Stomach smooth muscle (tissue), 2 donors: ENCODE measurements around the gene CEP70.
"Not testable (repeated sequence)": the region's sequence is repeated elsewhere in the genome, so short reads cannot be mapped to it uniquely, and the experiment has no call there.

ENCODE experiments used
- H3K27ac ChIP-seq: one replicate; pipeline ENCODE4 v1.7.0; 2013; ENCODE audit warnings: mild to moderate bottlenecking, low read length, inconsistent platforms
- H3K27me3 ChIP-seq, 2 donors: one replicate each; pipeline ENCODE4 v1.7.0; 2013; ENCODE audit warnings: low read length in 2 of 2; ENCODE audit not compliant: insufficient read depth in 2 of 2, control insufficient read depth in 1 of 2
- H3K36me3 ChIP-seq, 2 donors: one replicate each; pipeline ENCODE4 v1.7.0; 2013; ENCODE audit warnings: low read length in 2 of 2; ENCODE audit not compliant: control insufficient read depth in 2 of 2, insufficient read depth in 2 of 2
- H3K4me1 ChIP-seq: one replicate; pipeline ENCODE4 v1.7.0; 2013; ENCODE audit warnings: low read length; ENCODE audit not compliant: control insufficient read depth, insufficient read depth
- H3K4me3 ChIP-seq, 2 donors: one replicate each; pipeline ENCODE4 v1.7.0; 2013; ENCODE audit warnings: low read length in 2 of 2
- H3K9ac ChIP-seq, 2 donors: one replicate each; pipeline ENCODE4 v1.7.0; 2013; ENCODE audit warnings: low read length in 2 of 2, mild to moderate bottlenecking in 1 of 2
- H3K9me3 ChIP-seq, 2 donors: one replicate each; pipeline ENCODE4 v1.7.0; 2013; ENCODE audit warnings: low read length in 2 of 2; ENCODE audit not compliant: control insufficient read depth in 2 of 2
- donor health status: healthy.
- donor health status: Pancreatic carcinoma.

The CEP70 gene

DNA sequence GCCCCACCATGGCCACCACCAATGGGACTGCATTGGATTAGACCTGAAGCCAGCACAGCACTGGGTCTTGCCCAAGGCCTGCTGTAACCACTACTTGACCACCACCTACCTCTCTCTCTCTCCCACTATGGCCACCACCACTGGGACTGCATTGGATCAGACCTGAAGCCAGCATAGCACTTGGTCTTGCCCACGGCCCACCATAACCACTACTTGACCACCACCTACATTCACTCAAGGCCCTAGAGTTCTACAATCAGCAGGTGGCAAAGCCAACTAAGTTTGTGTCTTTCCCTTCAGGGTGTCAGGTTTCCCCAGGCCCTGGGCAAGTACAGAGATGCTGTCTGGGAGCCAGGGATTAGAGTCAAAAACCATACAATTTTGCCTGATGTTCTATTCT lies 102.1 kb downstream of the CEP70 start:
- Histone ChIP-seq H3K27ac (no peak overlapping the region), H3K27me3 (no peaks in the 10 kb centered on the region), H3K9ac (no peak overlapping the region), H3K9me3 (peaks cover 0 to 3% of the 10 kb centered on the region in 2 donors), H3K36me3 (peaks cover 0 to 7% of the 10 kb centered on the region in 2 donors), H3K4me3 (no peak overlapping the region), H3K4me1 (no peaks in the 10 kb centered on the region)

DNA sequence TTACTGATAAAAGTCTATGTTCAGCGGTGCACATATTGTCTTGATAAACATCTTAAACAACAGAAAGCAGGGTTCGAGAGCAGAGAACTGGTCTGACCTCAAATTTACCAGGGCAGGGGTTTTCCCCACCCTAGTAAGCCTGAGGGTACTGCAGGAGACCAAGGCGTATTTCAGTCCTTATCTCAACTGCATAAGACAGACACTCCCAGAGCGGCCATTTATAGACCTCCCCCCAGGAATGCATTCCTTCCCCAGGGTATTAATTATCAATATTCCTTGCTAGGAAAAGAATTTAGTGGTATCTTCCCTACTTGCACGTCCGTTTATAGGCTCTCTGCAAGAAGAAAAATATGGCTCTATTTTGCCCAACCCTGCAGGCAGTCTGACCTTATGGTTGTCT lies 107.5 kb downstream of the CEP70 start:
- not testable (repeated sequence) for H3K36me3 ChIP-seq, H3K4me1 ChIP-seq, H3K9me3 ChIP-seq, H3K27me3 ChIP-seq, H3K27ac ChIP-seq, H3K9ac ChIP-seq, H3K4me3 ChIP-seq

DNA sequence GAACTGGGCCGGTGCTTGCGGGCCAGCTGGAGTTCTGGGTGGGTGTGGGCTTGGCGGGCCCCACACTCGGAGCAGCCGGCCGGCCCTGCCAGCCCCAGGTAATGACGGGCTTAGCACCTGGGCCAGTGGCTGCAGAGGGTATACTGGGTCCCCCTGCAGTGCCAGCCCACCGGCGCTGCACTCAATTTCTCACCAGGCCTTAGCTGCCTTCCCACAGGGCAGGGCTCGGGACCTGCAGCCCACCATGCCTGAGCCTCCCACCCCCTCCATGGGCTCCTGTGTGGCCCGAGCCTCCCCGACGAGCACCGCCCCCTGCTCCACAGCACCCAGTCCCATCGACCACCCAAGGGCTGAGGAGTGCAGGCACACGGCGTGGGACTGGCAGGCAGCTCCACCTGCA lies 109.4 kb downstream of the CEP70 start:
- not testable (repeated sequence) for H3K27me3 ChIP-seq, H3K9ac ChIP-seq, H3K4me1 ChIP-seq, H3K4me3 ChIP-seq, H3K27ac ChIP-seq, H3K9me3 ChIP-seq, H3K36me3 ChIP-seq

DNA sequence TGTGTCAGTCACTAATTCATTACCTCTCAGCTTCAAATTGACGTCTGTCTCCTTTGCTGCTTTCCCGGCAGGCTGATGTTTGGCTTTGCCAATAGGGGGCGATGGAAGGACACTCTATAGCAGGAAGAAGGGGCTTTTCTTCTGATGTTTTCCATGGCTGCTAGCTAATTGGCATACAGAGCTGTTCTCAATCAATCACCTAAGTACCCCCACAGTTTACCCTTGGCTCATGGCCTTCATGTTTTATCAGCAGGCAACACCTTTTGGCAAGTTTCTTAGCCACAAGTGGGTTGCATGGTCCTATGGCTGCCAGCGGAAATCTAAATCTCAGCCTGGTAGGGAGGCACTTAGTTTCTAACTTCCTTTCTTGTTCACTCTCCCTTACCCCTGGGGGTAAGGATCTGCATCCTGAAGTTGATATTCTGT lies 114.6 kb downstream of the CEP70 start:
- Histone ChIP-seq H3K4me1 (no peaks in the 10 kb centered on the region), H3K9ac (no peak overlapping the region), H3K27me3 (no peaks in the 10 kb centered on the region), H3K27ac (no peak overlapping the region), H3K4me3 (no peak overlapping the region), H3K9me3 (no peaks in the 10 kb centered on the region), H3K36me3 (peaks cover 0 to 2% of the 10 kb centered on the region in 2 donors)

DNA sequence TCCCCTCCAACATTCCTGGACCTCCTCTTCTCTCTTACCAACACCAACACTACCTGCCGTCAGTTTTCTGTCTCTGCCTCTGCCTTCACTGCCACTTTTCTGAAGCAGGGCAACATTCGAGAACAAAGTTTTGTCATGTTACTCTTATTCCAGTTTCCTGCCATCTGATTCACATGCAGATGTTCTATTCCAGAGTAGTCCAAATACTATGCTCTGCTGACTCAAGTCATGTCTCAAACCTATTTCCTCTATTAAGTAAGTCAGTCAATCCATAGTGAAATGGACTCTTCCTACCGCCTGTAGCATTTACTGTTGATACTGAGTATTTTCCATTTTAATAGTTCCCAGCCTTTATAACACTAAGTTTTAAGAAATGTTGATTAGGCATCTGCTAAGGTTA lies 116.3 kb downstream of the CEP70 start:
- no peaks in the 10 kb centered on the region for H3K27me3 ChIP-seq
- no peaks in the 10 kb centered on the region for H3K4me1 ChIP-seq
- H3K27ac ChIP-seq = no peak overlapping the region
- H3K36me3 ChIP-seq = peaks cover 0 to 2% of the 10 kb centered on the region in 2 donors
- H3K9me3 ChIP-seq = no peaks in the 10 kb centered on the region
- H3K4me3 ChIP-seq = no peak overlapping the region
- no peak overlapping the region for H3K9ac ChIP-seq

DNA sequence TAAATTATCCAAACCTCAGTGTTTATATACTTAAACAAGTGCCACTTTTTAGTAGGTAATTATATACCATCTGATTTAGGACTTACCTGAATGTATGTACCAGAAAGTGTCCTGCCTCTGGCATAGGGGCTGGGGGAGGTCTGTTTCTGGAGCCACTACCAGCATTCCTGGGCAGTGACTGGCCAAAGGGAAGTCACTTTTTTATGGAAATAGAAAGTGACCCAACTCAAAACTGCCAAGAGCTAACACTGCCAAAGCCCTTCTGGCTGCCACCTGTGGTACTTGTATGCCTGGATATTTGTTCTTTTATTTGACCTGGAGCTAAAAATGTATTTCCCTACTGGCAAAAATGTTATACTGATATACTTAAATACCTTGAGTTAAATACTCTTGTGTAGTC lies 116.9 kb downstream of the CEP70 start:
- Histone ChIP-seq H3K27ac (no peak overlapping the region), H3K36me3 (peaks cover 0 to 2% of the 10 kb centered on the region in 2 donors), H3K9me3 (no peaks in the 10 kb centered on the region), H3K9ac (no peak overlapping the region), H3K4me3 (no peak overlapping the region), H3K27me3 (no peaks in the 10 kb centered on the region), H3K4me1 (no peaks in the 10 kb centered on the region)

DNA sequence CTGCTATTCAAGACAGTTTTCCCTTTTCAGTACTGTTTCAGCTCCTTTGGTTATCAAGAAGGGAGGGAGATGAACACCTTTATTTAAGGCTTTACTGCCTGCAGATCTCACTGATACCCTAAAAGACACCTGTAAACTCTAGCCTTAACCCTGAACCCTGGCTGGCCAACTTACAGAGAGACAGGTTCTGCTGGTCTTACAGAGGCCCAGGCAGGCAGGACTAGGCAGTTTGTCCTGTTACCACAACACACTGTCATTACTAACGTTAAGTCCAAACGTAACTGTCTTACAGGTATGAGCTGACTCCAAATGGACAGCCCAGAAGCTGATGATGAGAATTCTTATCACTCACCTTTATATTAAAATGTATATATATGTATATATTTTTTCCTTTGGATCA lies 117.5 kb downstream of the CEP70 start:
- no peak overlapping the region for H3K27ac ChIP-seq
- no peak overlapping the region for H3K4me3 ChIP-seq
- H3K9ac ChIP-seq = no peak overlapping the region
- H3K36me3 ChIP-seq = peaks cover 0 to 2% of the 10 kb centered on the region in 2 donors
- H3K4me1 ChIP-seq = no peaks in the 10 kb centered on the region
- H3K9me3 ChIP-seq = no peaks in the 10 kb centered on the region
- H3K27me3 ChIP-seq = no peaks in the 10 kb centered on the region

DNA sequence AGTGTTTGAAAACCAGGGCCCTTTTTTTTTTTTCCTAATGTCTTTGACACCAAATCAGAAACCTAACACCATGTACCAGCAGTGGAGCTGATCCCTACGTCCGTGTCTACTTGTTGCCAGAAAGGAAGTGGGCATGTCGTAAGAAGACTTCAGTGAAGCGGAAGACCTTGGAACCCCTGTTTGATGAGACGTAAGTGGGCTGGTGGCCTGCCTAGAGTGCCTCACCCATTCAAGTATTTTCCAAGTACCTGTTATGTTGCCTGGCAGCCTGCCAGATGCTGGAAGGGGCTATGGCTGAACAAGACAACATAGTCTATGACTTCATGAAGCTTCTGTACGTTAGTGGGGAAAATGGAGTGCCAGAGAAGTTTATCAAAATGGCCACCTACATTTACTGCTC lies 119.9 kb downstream of the CEP70 start:
- H3K27me3 ChIP-seq = no peaks in the 10 kb centered on the region
- H3K9me3 ChIP-seq = no peaks in the 10 kb centered on the region
- no peak overlapping the region for H3K27ac ChIP-seq
- peaks cover 15% of the 10 kb centered on the region for H3K4me1 ChIP-seq
- H3K4me3 ChIP-seq = no peak overlapping the region
- H3K36me3 ChIP-seq = peaks cover 0 to 2% of the 10 kb centered on the region in 2 donors
- no peak overlapping the region for H3K9ac ChIP-seq

DNA sequence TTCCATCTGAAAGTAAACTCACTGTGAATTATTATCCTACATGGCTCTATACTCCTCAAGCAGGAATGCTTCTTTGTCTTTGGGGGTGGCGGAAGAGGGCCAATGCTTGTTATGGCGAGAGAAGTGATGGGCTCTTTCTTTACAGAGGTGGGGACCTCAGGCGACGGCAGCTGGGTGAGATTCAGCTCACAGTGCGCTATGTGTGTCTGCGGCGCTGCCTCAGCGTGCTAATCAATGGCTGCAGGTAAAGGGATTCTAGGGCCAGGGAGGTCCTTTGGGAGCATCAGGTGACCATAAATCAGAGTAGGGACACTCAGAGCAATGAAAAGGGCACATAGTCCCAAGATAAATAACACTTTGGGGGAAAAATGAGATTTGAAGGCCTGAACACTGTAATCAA lies 120.7 kb downstream of the CEP70 start:
- Histone ChIP-seq H3K4me1 (peaks cover 20% of the 10 kb centered on the region), H3K36me3 (peaks cover 0 to 4% of the 10 kb centered on the region in 2 donors), H3K4me3 (no peak overlapping the region), H3K9me3 (no peaks in the 10 kb centered on the region), H3K27me3 (no peaks in the 10 kb centered on the region), H3K9ac (no peak overlapping the region), H3K27ac (no peak overlapping the region)

DNA sequence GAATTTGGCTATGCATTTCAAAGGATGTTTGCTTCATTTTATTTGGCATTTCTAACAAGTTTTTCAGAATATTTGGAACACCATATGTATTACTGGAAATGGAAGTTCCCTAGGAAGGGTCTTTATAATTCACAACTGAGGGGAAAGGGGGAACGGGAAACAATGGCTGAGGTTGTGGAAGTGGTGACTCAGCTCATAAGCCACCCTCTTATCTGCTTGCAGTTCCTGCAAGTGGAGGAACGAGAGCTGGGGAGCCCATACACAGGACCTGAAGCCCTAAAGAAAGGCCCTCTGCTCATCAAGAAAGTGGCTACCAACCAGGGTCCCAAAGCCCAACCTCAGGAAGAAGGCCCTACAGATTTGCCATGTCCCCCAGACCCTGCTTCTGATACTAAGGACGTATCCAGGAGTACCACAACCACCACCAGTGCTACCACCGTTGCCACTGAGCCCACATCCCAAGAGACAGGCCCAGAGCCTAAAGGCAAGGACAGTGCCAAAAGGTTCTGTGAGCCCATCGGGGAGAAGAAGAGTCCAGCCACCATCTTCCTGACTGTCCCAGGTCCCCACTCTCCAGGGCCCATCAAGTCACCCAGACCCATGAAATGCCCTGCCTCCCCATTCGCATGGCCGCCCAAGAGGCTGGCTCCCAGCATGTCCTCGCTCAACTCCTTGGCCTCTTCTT lies 121.8 kb downstream of the CEP70 start:
- H3K4me1 ChIP-seq = peaks cover 20% of the 10 kb centered on the region
- no peaks in the 10 kb centered on the region for H3K27me3 ChIP-seq
- no peak overlapping the region for H3K27ac ChIP-seq
- peaks cover 0 to 3% of the 10 kb centered on the region in 2 donors for H3K36me3 ChIP-seq
- no peak overlapping the region for H3K9ac ChIP-seq
- H3K4me3 ChIP-seq = no peak overlapping the region
- no peaks in the 10 kb centered on the region for H3K9me3 ChIP-seq

DNA sequence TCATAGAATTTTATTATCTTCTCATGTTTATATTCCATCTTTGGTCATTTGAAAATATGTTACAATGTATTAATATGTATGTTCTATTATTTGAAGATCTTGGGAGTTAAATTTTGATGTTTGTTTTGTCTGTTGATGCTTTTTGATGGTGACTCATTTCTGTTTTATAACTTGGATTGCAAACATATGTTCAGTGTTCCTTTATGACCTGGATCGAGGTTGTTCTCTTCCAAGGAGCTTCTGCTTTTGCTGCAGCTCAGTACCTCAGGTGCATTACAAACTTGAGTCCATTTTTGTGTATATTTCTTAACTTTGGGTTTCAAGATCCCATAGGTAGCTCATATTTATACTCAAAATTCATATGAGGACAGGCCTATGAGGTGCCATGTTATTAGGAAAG lies 122.6 kb downstream of the CEP70 start:
- H3K27me3 ChIP-seq = no peaks in the 10 kb centered on the region
- no peak overlapping the region for H3K9ac ChIP-seq
- no peak overlapping the region for H3K27ac ChIP-seq
- peaks cover 0 to 3% of the 10 kb centered on the region in 2 donors for H3K36me3 ChIP-seq
- no peak overlapping the region for H3K4me3 ChIP-seq
- peaks cover 20% of the 10 kb centered on the region for H3K4me1 ChIP-seq
- H3K9me3 ChIP-seq = no peaks in the 10 kb centered on the region
